ENCODE measurements around the gene CLSTN2. TPM values are rescaled to one million over a fixed set of nuclear protein-coding genes. Genes with fewer than 3 reads are reported as not detected.

The CLSTN2 gene
- polyA plus RNA-seq, 3 donors = not detected

DNA sequence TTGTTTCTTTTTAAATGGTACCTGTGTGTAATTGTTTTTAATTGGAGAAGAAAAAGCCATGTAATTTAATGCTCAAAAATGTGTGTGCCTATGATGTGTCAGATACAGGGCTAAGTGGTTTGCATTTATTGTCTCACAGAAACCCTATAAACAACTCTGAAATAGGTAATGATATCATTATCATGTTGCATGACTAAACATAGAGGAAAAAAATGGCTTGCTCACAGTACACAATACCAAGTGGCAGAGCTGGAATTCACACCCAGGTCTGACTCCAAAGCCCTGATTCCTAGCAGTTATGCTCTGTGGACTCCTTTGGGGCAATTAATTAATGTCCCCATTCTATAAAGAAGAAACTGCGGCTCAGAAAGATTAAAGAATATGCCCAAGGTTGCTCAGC lies 505.5 kb downstream of the CLSTN2 start:
- WGBS (ENCODE audit: insufficient coverage) = 100% methylated on average over 1 of the region's 1 CpG
- Histone ChIP-seq H3K9ac (ENCODE audit: insufficient read depth, low read length, poor library complexity, severe bottlenecking) (no peak overlapping the region), H3K4me2 (replicated peaks; ENCODE audit: extremely low read depth, low read length, poor library complexity, severe bottlenecking) (no peak overlapping the region), H3K9me3 (replicated peaks in 1 of 2; ENCODE audit: control insufficient read depth in 1 of 2, insufficient read depth in 1 of 2, low read length in 2 of 2) (no peaks in the 10 kb centered on the region), H2AFZ (ENCODE audit: insufficient read depth, low read depth, low read length, poor library complexity, severe bottlenecking) (no peak overlapping the region), H3K4me1 (ENCODE audit: control insufficient read depth in 1 of 2, insufficient read depth in 2 of 2, low read length in 2 of 2) (no peaks in the 10 kb centered on the region), H3K27me3 (ENCODE audit: control insufficient read depth in 2 of 2, insufficient read depth in 2 of 2, low read length in 2 of 2) (no peaks in the 10 kb centered on the region), H3K79me2 (ENCODE audit: insufficient read depth, low read length) (no peaks in the 10 kb centered on the region), H4K20me1 (ENCODE audit: insufficient read depth, low read length) (no peaks in the 10 kb centered on the region), H3K4me3 (replicated peaks in 1 of 3; ENCODE audit: low read depth in 2 of 3, low read length in 3 of 3) (no peak overlapping the region), H3K27ac (ENCODE audit: low read depth in 1 of 2, low read length in 2 of 2) (no peak overlapping the region), H3K36me3 (replicated peaks in 1 of 2; ENCODE audit: control insufficient read depth in 1 of 2, insufficient read depth in 2 of 2, low read length in 2 of 2) (no peaks in the 10 kb centered on the region)
- intact Hi-C loops (cut with micrococcal nuclease) = no loop called here
- peaks cover 2 to 3% (median 2%) of the 10 kb centered on the region in 3 donors for H3K27me3 Mint-ChIP-seq (ENCODE audit: low read depth in 3 of 3)
- no peaks in the 10 kb centered on the region for H3K4me1 Mint-ChIP-seq
- H3K36me3 Mint-ChIP-seq = no peaks in the 10 kb centered on the region
- H3K9me3 Mint-ChIP-seq = peaks cover 0 to 4% (median 0%) of the 10 kb centered on the region in 7 donors
- TF ChIP-seq, protein P1, sequence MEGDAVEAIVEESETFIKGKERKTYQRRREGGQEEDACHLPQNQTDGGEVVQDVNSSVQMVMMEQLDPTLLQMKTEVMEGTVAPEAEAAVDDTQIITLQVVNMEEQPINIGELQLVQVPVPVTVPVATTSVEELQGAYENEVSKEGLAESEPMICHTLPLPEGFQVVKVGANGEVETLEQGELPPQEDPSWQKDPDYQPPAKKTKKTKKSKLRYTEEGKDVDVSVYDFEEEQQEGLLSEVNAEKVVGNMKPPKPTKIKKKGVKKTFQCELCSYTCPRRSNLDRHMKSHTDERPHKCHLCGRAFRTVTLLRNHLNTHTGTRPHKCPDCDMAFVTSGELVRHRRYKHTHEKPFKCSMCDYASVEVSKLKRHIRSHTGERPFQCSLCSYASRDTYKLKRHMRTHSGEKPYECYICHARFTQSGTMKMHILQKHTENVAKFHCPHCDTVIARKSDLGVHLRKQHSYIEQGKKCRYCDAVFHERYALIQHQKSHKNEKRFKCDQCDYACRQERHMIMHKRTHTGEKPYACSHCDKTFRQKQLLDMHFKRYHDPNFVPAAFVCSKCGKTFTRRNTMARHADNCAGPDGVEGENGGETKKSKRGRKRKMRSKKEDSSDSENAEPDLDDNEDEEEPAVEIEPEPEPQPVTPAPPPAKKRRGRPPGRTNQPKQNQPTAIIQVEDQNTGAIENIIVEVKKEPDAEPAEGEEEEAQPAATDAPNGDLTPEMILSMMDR (IDR thresholded peaks at IDR 0.05) = no peak
- H3K4me3 Mint-ChIP-seq = no peak overlapping the region
- no peak for DNase-seq
- H3K27ac Mint-ChIP-seq = no peak overlapping the region

DNA sequence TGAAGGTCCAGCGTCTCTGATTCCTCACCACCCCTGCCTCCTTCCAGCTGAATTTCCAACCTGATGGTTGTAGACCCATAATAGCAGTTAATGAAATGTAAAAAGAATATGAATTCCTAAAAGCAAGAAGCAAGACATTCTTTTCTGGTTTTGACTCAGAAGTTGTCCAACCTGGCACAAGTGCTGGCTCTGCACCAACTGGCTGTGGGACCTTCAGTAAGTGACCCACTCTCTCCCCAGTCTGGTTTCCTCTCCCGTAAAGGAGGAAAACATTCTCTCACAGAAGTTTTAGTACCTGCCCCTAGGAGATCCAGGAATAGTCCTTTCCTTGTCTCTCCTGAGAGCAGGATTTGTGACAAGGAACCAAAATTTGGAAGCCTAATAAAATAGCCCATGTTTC lies 506.0 kb downstream of the CLSTN2 start:
- H3K9me3 Mint-ChIP-seq = peaks cover 0 to 4% (median 0%) of the 10 kb centered on the region in 7 donors
- no peaks in the 10 kb centered on the region for H4K20me1 ChIP-seq (ENCODE audit: insufficient read depth, low read length)
- H3K9ac ChIP-seq (ENCODE audit: insufficient read depth, low read length, poor library complexity, severe bottlenecking) = no peak overlapping the region
- H2AFZ ChIP-seq (ENCODE audit: insufficient read depth, low read depth, low read length, poor library complexity, severe bottlenecking) = no peak overlapping the region
- no peaks in the 10 kb centered on the region for H3K79me2 ChIP-seq (ENCODE audit: insufficient read depth, low read length)
- no peaks in the 10 kb centered on the region for H3K4me1 ChIP-seq (ENCODE audit: control insufficient read depth in 1 of 2, insufficient read depth in 2 of 2, low read length in 2 of 2)
- no CpG with 5 or more reads among the region's 2 CpGs for WGBS (ENCODE audit: insufficient coverage)
- H3K4me3 ChIP-seq (replicated peaks in 1 of 3; ENCODE audit: low read depth in 2 of 3, low read length in 3 of 3) = no peak overlapping the region
- no peaks in the 10 kb centered on the region for H3K36me3 ChIP-seq (replicated peaks in 1 of 2; ENCODE audit: control insufficient read depth in 1 of 2, insufficient read depth in 2 of 2, low read length in 2 of 2)
- peaks cover 2 to 3% (median 3%) of the 10 kb centered on the region in 3 donors for H3K27me3 Mint-ChIP-seq (ENCODE audit: low read depth in 3 of 3)
- H3K9me3 ChIP-seq (replicated peaks in 1 of 2; ENCODE audit: control insufficient read depth in 1 of 2, insufficient read depth in 1 of 2, low read length in 2 of 2) = no peaks in the 10 kb centered on the region
- no peaks in the 10 kb centered on the region for H3K4me1 Mint-ChIP-seq
- intact Hi-C loops (cut with micrococcal nuclease) = no loop called here
- no peak overlapping the region for H3K4me3 Mint-ChIP-seq
- no peak for DNase-seq
- H3K27ac ChIP-seq (ENCODE audit: low read depth in 1 of 2, low read length in 2 of 2) = no peak overlapping the region
- H3K36me3 Mint-ChIP-seq = no peaks in the 10 kb centered on the region
- H3K4me2 ChIP-seq (replicated peaks; ENCODE audit: extremely low read depth, low read length, poor library complexity, severe bottlenecking) = no peak overlapping the region
- H3K27ac Mint-ChIP-seq = no peak overlapping the region
- TF ChIP-seq, protein P1 (IDR thresholded peaks at IDR 0.05) = no peak
- H3K27me3 ChIP-seq (ENCODE audit: control insufficient read depth in 2 of 2, insufficient read depth in 2 of 2, low read length in 2 of 2) = no peaks in the 10 kb centered on the region
